SK-N-SH treated with all-trans-retinoic acid at 6 μM for 48 hours (cell line): ENCODE measurements around the gene FAM180A.

Experiments used
- ARNTL ChIP-seq: fragments of 450-650 bp; formaldehyde crosslinking; IDR thresholded peaks from 2 replicates; pipeline ENCODE4 v1.5.0; 2020; ENCODE audit warnings: low read depth, mild to moderate bottlenecking, moderate library complexity, borderline replicate concordance
- CSDC2 ChIP-seq: fragments of 250-450 bp; sonication (Bioruptor Pico); IDR thresholded peaks from 2 replicates; pipeline ENCODE4 v1.5.0; 2020; ENCODE audit warnings: mild to moderate bottlenecking, moderate library complexity
- ESRRG ChIP-seq: fragments of 250-450 bp; sonication (Bioruptor Pico); IDR thresholded peaks from 2 replicates; pipeline ENCODE4 v1.6.1; 2021; ENCODE audit warnings: mild to moderate bottlenecking
- PATZ1 ChIP-seq: fragments of 250-450 bp; sonication (Bioruptor Pico); IDR thresholded peaks from 2 replicates; pipeline ENCODE4 v1.8.0; 2020; ENCODE audit warnings: mild to moderate bottlenecking, moderate library complexity, borderline replicate concordance
- ZFP3 ChIP-seq: fragments of 250-450 bp; sonication (Bioruptor Pico); IDR thresholded peaks from 2 replicates; pipeline ENCODE4 v1.5.0; 2020; ENCODE audit warnings: mild to moderate bottlenecking, moderate library complexity
- ZFP30 ChIP-seq: fragments of 450-650 bp; formaldehyde crosslinking; IDR thresholded peaks from 2 replicates; pipeline ENCODE4 v1.5.0; 2022; ENCODE audit warnings: mild to moderate bottlenecking, moderate library complexity
- TF ChIP-seq, protein P1 (sequence below): fragments of 250-450 bp; sonication (Bioruptor Pico); IDR thresholded peaks from 2 replicates; pipeline ENCODE4 v1.5.0; 2020; ENCODE audit warnings: mild to moderate bottlenecking, moderate library complexity

- TF ChIP-seq, protein P1, sequence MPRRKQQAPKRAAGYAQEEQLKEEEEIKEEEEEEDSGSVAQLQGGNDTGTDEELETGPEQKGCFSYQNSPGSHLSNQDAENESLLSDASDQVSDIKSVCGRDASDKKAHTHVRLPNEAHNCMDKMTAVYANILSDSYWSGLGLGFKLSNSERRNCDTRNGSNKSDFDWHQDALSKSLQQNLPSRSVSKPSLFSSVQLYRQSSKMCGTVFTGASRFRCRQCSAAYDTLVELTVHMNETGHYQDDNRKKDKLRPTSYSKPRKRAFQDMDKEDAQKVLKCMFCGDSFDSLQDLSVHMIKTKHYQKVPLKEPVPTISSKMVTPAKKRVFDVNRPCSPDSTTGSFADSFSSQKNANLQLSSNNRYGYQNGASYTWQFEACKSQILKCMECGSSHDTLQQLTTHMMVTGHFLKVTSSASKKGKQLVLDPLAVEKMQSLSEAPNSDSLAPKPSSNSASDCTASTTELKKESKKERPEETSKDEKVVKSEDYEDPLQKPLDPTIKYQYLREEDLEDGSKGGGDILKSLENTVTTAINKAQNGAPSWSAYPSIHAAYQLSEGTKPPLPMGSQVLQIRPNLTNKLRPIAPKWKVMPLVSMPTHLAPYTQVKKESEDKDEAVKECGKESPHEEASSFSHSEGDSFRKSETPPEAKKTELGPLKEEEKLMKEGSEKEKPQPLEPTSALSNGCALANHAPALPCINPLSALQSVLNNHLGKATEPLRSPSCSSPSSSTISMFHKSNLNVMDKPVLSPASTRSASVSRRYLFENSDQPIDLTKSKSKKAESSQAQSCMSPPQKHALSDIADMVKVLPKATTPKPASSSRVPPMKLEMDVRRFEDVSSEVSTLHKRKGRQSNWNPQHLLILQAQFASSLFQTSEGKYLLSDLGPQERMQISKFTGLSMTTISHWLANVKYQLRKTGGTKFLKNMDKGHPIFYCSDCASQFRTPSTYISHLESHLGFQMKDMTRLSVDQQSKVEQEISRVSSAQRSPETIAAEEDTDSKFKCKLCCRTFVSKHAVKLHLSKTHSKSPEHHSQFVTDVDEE (CRISPR knock-in tag): no peak
- TF ChIP-seq PATZ1 (CRISPR knock-in tag): no peak
- no peak for TF ChIP-seq ARNTL (CRISPR knock-in tag)
- TF ChIP-seq ESRRG: no peak
- no peak for TF ChIP-seq CSDC2
- no peak for TF ChIP-seq ZFP3 (CRISPR knock-in tag)
- no peak for TF ChIP-seq ZFP30 (CRISPR knock-in tag)
These were observed 9.3 kb upstream of the FAM180A start for GRCh38 chr7:135757719-135758411.
